KG1 (cell line): Measurements from ENCODE around the gene NIPBL.
"Not testable (repeated sequence)": the region's sequence is repeated elsewhere in the genome, so short reads cannot be mapped to it uniquely, and the experiment has no call there.

ENCODE experiments used
- DNase-seq: peaks from one replicate; lab custom pipeline; 2025; lab: John Stamatoyannopoulos, UW

Gene NIPBL

GRCh38 chr5:36876299-36876964, at the start of gene NIPBL:
TSS of gene NIPBL (plus strand) at chr5:36876769. CDS start at chr5:36953697, 76,928 bp downstream.
- DNase-seq = peak; percentile 89

- DNase-seq = no peak
These were observed 44.3 kb upstream of the NIPBL start for GRCh38 chr5:36832274-36832673.

GRCh38 chr5:36836831-36837230, 39.7 kb upstream of the NIPBL start:
- no peak for DNase-seq

DNA sequence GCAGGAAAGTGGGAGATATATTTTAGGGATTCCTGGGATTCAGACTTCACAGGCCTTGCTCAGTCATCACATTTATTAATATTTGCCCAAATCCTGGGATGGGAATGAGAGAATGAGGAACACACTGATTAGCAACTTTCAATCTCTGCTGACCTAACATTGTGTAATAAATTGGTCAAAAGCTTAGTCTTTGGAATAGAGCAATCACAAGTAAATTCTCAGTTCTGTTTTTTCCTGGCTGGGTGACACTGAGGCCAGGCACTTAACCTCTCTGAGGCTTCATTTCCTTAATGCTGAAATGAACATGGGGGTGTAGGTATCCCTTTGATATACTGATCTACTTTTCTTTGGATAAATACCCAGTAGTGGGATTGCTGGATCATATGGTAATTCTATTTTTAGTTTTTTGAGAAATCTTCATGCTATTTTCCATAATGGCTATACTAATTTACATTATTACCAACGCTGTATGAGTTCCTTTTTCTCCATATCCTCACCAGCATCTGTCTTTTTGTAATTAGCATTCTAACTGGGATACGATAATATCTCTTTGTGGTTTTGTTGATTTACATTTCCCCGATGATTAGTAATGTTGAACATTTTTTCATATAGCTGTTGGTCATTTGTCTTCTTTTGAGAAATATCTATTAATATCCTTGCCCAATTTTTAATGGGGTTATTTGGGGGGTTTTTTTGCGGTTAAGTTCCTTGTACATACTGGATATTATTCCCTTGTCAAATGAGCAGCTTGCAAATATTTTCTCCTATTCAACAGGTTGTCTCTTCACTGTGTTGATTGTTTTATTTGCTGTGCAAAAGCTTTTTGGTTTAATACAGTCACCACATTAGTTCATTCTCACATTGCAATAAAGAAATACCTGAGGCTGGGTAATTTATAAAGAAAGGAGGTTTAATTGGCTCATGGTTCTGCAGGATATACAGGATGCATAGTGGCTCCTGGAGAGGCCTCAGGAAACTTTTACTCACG, 36.8 kb upstream of the NIPBL start:
- DNase-seq = no peak

DNA sequence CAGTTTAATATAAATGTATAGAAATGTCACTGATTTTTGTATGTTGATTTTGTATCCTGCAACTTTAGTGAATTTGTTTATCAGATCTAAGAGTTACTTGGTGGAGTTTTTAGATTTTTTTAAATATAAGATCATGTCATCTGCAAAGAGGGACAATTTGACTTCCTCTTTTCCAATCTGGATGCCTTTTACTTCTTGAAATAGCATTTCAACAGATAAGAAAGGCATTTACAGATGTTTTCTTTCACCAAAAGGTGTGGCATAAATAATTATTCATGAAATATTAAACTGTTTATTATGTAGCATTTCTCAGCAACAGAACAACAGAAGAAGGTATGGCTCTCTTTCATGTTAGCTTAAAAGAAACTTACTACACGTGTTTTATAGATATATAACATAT, 34.9 kb upstream of the NIPBL start:
- DNase-seq = no peak

DNA sequence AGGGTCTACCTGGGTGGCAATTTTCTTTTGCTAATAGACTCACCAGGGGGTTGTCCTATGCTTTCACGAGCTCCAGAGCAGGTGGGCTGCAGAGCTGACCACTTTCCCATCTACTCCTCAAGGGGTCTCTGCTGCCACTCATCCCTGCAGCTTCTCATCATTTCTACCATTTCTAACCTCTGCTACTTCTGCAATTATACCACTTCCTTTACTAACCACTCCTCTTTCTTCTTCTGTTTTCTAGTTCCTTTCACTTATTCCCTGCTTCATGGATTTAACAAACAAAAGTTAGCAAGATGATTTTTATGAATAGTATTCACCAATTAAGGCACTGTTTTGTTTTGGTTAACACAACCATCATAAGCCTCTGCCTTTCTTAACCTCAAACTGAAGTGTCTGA, 34.5 kb upstream of the NIPBL start:
- DNase-seq = no peak

- no peak for DNase-seq
These were observed 32.3 kb upstream of the NIPBL start for GRCh38 chr5:36844305-36844704.

- not testable (repeated sequence) for DNase-seq
These were observed 28.0 kb upstream of the NIPBL start for GRCh38 chr5:36848545-36848944.

GRCh38 chr5:36852903-36853302, 23.7 kb upstream of the NIPBL start:
- DNase-seq = not testable (repeated sequence)

GRCh38 chr5:36854402-36855140, 22.0 kb upstream of the NIPBL start:
- no peak for DNase-seq

DNA sequence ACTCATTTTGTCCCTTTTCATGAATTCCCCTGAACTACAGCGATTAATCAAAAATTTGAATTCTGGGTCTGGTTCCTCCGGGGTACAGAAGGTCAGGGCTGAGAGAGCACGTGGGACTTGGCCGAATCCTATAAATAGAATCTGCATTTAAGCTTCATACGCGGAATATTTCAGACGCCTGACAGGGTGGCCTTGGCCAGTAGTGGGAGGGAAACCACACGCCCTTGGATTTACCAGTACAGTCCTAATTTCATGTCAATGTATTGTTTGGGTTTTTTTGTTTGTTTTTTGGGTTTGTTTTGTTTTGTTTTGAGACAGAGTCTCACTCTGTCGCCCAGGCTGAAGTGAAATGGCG, 21.5 kb upstream of the NIPBL start:
- DNase-seq = no peak

- no peak for DNase-seq
These were observed 14.7 kb upstream of the NIPBL start for GRCh38 chr5:36861871-36862270.

DNA sequence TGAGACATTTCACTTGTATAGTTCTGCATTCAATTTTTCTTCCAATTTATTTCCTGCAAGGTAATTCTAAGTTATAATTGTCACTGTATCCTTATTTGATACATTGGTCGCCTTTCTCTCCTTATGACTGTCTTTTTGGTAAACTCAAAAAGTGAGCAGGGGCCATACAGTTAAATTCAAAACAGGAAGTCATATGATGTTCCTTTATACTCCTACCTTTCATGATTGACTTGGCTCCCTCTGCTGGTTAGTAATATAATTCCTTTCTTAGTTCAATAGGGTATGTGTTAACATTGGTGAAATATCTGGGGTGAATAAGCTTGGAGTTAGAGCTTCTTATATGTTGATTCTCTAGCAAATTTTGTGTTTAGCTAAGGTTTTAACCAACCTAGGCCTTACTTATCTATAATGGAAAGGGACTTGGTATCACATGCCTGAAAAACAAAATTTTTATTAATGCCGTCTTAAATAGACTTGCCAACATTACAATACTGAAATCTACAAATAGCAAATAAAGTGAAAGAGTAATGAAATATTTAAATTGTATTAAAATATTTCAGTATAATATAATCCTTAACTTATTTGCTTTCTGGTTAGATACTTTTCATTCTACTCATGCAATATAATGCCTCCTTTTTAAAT, 6.0 kb upstream of the NIPBL start:
- DNase-seq = peak; percentile 78

DNA sequence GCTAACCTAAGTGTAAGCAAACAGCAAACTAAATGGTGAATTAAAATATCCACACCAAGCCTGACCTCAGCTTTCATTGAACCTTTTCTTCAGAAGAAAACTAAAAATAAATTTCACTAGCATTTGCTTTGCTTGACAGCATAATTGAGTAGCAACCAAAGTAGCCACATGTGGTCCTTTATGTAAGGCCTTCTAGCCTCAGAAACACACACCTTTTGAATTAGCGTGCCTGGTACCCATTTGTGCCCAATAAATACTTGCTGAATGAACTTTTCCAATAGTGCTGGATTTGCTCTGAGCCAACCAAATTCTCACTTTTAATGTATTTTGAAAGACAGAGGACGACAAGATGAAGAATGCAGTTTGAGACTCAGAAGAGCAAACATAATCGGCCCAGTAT, 2.1 kb upstream of the NIPBL start:
- DNase-seq = no peak

- peak; percentile 42 for DNase-seq
These were observed 1.3 kb upstream of the NIPBL start for GRCh38 chr5:36875051-36875789.

GRCh38 chr5:36875790-36876298, 725 bp upstream of the NIPBL start:
- peak; percentile 76 for DNase-seq

- peak; percentile 33 for DNase-seq
These were observed 547 bp downstream of the NIPBL start for GRCh38 chr5:36876965-36877666.

GRCh38 chr5:36877667-36878391, 1.3 kb downstream of the NIPBL start:
- DNase-seq = no peak

DNA sequence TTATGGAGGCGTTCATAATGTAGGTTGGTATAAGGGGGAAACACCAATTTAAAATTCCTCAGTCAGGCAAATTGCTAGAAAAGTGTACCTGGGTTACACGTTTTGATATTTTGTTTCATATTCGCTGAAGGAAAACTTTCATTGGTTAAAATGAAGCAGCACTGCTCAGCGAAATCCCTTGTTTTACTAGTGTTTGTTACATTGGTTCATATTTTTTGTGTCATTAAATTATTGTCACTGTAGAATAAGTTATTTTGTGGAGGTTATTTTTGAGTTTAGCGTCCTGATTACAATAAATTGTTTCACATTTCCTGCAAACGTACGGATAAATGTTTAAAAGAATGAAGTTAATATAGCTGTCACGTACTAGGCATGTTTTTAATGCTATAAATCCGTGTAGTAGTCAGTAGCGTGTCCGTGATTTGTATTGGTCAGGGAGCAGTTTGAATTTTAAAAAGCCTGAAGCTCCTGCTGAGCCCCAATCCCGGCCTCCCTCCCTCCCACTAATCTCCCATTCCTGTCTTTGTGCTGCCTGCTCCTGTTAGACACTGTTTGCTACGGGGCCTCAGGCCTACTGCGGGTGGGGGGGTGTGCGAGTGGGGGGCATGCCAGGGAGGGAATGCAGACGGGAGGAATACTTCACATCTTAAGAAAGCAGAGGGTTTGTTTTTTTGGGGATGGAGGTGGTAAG, 2.0 kb downstream of the NIPBL start:
- no peak for DNase-seq
